ENCODE results near the gene PTH1R. TPM values are rescaled to one million over a fixed set of nuclear protein-coding genes. Genes with fewer than 3 reads are reported as not detected.
A peak's percentile ranks its signal among the peaks of the same experiment; 100 is the strongest.

The PTH1R gene
- total and polyA plus RNA-seq, 12 donors, result 1.5 to 89.8 (median 4.2) TPM

GRCh38 chr3:46890132-46890531 is 12.6 kb downstream of the PTH1R start:
- WGBS, 2 donors, result 97 to 100% methylated on average over 1 of the region's 1 CpG
- intact Hi-C loops (cut with DNase I), result no loop called here
- Histone ChIP-seq H3K4me1 (peaks cover 11 to 52% (median 31%) of the 10 kb centered on the region in 9 donors), H3K27ac (no peak overlapping the region), H3K36me3 (no peaks in the 10 kb centered on the region), H3K4me3 (no peak overlapping the region), H3K9me3 (no peaks in the 10 kb centered on the region), H3K27me3 (peaks cover 0 to 42% (median 0%) of the 10 kb centered on the region in 7 donors)
- TF ChIP-seq CTCF (IDR thresholded peaks at IDR 0.05), result no peak
- DNase-seq (no peak), ATAC-seq (no peak)

- ATAC-seq (no peak), DNase-seq (no peak)
- Histone ChIP-seq H3K4me1 (peaks cover 11 to 55% (median 31%) of the 10 kb centered on the region in 9 donors), H3K27ac (no peak overlapping the region), H3K27me3 (peaks cover 0 to 36% (median 0%) of the 10 kb centered on the region in 7 donors), H3K4me3 (no peak overlapping the region), H3K9me3 (no peaks in the 10 kb centered on the region), H3K36me3 (no peaks in the 10 kb centered on the region)
- TF ChIP-seq CTCF (IDR thresholded peaks at IDR 0.05), result no peak
- 92 to 97% methylated on average over 3 of the region's 3 CpGs for WGBS, 2 donors
- intact Hi-C loops (cut with DNase I), result no loop called here
These were observed 13.6 kb downstream of the PTH1R start for GRCh38 chr3:46891132-46891531.

GRCh38 chr3:46892285-46893145 is 15.0 kb downstream of the PTH1R start:
- intact Hi-C loops (cut with DNase I), result no loop called here
- TF ChIP-seq CTCF (IDR thresholded peaks at IDR 0.05), result peak in 2 of 9 donors; percentile 25 to 26
- H3K9me3 ChIP-seq, result no peaks in the 10 kb centered on the region
- peaks cover 11 to 60% (median 31%) of the 10 kb centered on the region in 9 donors for H3K4me1 ChIP-seq
- ATAC-seq, result peak; percentile 57 to 86 (median 77)
- H3K4me3 ChIP-seq, result peak overlapping the region in 9 of 10 donors; percentile 17 to 54 (median 50)
- WGBS, 2 donors, result 5 to 8% methylated on average over 58 of the region's 58 CpGs
- H3K36me3 ChIP-seq, result no peaks in the 10 kb centered on the region
- peak overlapping the region in 9 of 10 donors; percentile 16 to 72 (median 43) for H3K27ac ChIP-seq
- DNase-seq, result peak; percentile 72 to 77
- H3K27me3 ChIP-seq, result peaks cover 0 to 36% (median 0%) of the 10 kb centered on the region in 7 donors

GRCh38 chr3:46893146-46893748 is 15.7 kb downstream of the PTH1R start:
- Histone ChIP-seq H3K9me3 (no peaks in the 10 kb centered on the region), H3K36me3 (no peaks in the 10 kb centered on the region), H3K27me3 (peaks cover 0 to 43% (median 5%) of the 10 kb centered on the region in 7 donors), H3K27ac (peak overlapping the region in 9 of 10 donors; percentile 16 to 72 (median 43)), H3K4me3 (peak overlapping the region in 1 of 10 donors; percentile 17), H3K4me1 (peaks cover 11 to 62% (median 33%) of the 10 kb centered on the region in 9 donors)
- no peak for DNase-seq
- ATAC-seq, result peak in 6 of 8 donors; percentile 2 to 63 (median 26)
- TF ChIP-seq CTCF (IDR thresholded peaks at IDR 0.05), result no peak
- intact Hi-C loops (cut with DNase I), result no loop called here
- WGBS, 2 donors, result 45 to 51% methylated on average over 6 of the region's 6 CpGs
